Gastroesophageal sphincter (tissue), 4 donors: Measurements from ENCODE around the gene PPP3R2. TPM values are rescaled to one million over a fixed set of nuclear protein-coding genes. Genes with fewer than 3 reads are reported as not detected.

Source experiments
- ATAC-seq: fragments of 150-250 bp; one replicate; pipeline ENCODE4 v1.9.1; 2016; ENCODE audit warnings: mild to moderate bottlenecking, moderate library complexity
- H3K27ac ChIP-seq, 4 donors: fragments of 200-600 bp; sonication (generic) in 3 of 4; 1 replicate in 3 of 4; 2 replicates in 1 of 4; pipeline ENCODE4 v1.5.1; 2016 to 2019
- H3K27me3 ChIP-seq: fragments of 200-600 bp; sonication (generic); one replicate; pipeline ENCODE4 v1.5.1; 2019
- H3K36me3 ChIP-seq, 2 donors: fragments of 200-600 bp; sonication (generic); one replicate each; pipeline ENCODE4 v1.5.1; 2019; ENCODE audit warnings: control low read depth in 1 of 2
- H3K4me1 ChIP-seq, 3 donors: fragments of 200-600 bp; sonication (generic); 1 replicate in 2 of 3; 2 replicates in 1 of 3; pipeline ENCODE4 v1.5.1; 2016 to 2019; ENCODE audit warnings: control low read depth in 2 of 3
- H3K4me3 ChIP-seq, 2 donors: fragments of 200-600 bp; sonication (generic); one replicate each; pipeline ENCODE4 v1.5.1; 2019; ENCODE audit warnings: mild to moderate bottlenecking in 1 of 2, moderate library complexity in 1 of 2
- H3K9me3 ChIP-seq, 3 donors: fragments of 200-600 bp; sonication (generic); one replicate each; pipeline ENCODE4 v1.5.1; 2017 to 2019; ENCODE audit warnings: control low read depth in 2 of 3
- CTCF ChIP-seq, 4 experiments: fragments of 200-600 bp in 2 of 4; fragments of 450-650 bp in 2 of 4; sonication (generic) in 1 of 4; IDR thresholded peaks; one replicate each; pipeline ENCODE4 v1.5.1; 2017 to 2019; ENCODE audit warnings: antibody characterized with exemption in 4 of 4, mild to moderate bottlenecking in 2 of 4, moderate library complexity in 2 of 4
- EP300 ChIP-seq: sonication (generic); formaldehyde crosslinking; IDR thresholded peaks from one replicate; pipeline ENCODE4 v1.6.1; 2017; ENCODE audit warnings: antibody characterized with exemption, mild to moderate bottlenecking
- POLR2A ChIP-seq, 2 donors: fragments of 450-650 bp; IDR thresholded peaks; one replicate each; pipeline ENCODE4 v1.6.1; 2017; ENCODE audit warnings: antibody characterized with exemption in 2 of 2, mild to moderate bottlenecking in 2 of 2, moderate library complexity in 1 of 2
- POLR2AphosphoS5 ChIP-seq: sonication (generic); formaldehyde crosslinking; IDR thresholded peaks from one replicate; pipeline ENCODE4 v1.6.1; 2017; ENCODE audit warnings: antibody characterized with exemption
- WGBS, 2 donors: methylation state at CpG; one replicate each; pipeline ENCODE4 v1.1.5; 2018; ENCODE audit warnings: low coverage in 1 of 2; 5-methylcytosine and 5-hydroxymethylcytosine counted together
- total RNA-seq, 4 donors: library from RNA; depleted of rRNA; stranded (reverse); fragments of >200 nt; gene quantifications; one replicate each; pipeline ENCODE4 v1.1.0, GENCODE V29; 2016

PPP3R2 gene
- total RNA-seq, 4 donors from 2014 or later = not detected

GRCh38 chr9:101587332-101588043 is 7.3 kb downstream of the PPP3R2 start:
- Histone ChIP-seq H3K27ac (no peak overlapping the region), H3K4me1 (no peaks in the 10 kb centered on the region), H3K4me3 (no peak overlapping the region), H3K9me3 (no peaks in the 10 kb centered on the region), H3K27me3 (no peaks in the 10 kb centered on the region), H3K36me3 (no peaks in the 10 kb centered on the region)
- TF ChIP-seq POLR2A (IDR thresholded peaks at IDR 0.05) (no peak), POLR2AphosphoS5 (no peak), EP300 (no peak), CTCF (IDR thresholded peaks at IDR 0.05) (no peak)
- ATAC-seq = no peak
- WGBS, 2 donors = 61 to 64% methylated on average over 4 of the region's 4 CpGs

GRCh38 chr9:101586651-101587050 is 8.1 kb downstream of the PPP3R2 start:
- 86 to 100% methylated on average over 1 to 5 of the region's 5 CpGs for WGBS, 2 donors

GRCh38 chr9:101585740-101586139 is 9.0 kb downstream of the PPP3R2 start:
- Histone ChIP-seq H3K36me3 (no peaks in the 10 kb centered on the region), H3K27ac (no peak overlapping the region), H3K27me3 (no peaks in the 10 kb centered on the region), H3K4me1 (no peaks in the 10 kb centered on the region), H3K9me3 (no peaks in the 10 kb centered on the region), H3K4me3 (no peak overlapping the region)
- ATAC-seq = no peak
- 64 to 84% methylated on average over 2 to 3 of the region's 3 CpGs for WGBS, 2 donors
- TF ChIP-seq EP300 (no peak), POLR2A (IDR thresholded peaks at IDR 0.05) (no peak), CTCF (IDR thresholded peaks at IDR 0.05) (no peak), POLR2AphosphoS5 (no peak)

More at GRCh38 chr9:101586651-101587050, 8.1 kb downstream of the PPP3R2 start:
- ATAC-seq = no peak
- Histone ChIP-seq H3K4me1 (no peaks in the 10 kb centered on the region), H3K4me3 (no peak overlapping the region), H3K27ac (no peak overlapping the region), H3K36me3 (no peaks in the 10 kb centered on the region), H3K27me3 (no peaks in the 10 kb centered on the region), H3K9me3 (no peaks in the 10 kb centered on the region)
- no peak for TF ChIP-seq POLR2A (IDR thresholded peaks at IDR 0.05)
- TF ChIP-seq EP300 = no peak
- TF ChIP-seq CTCF (IDR thresholded peaks at IDR 0.05) = no peak
- TF ChIP-seq POLR2AphosphoS5 = no peak

DNA sequence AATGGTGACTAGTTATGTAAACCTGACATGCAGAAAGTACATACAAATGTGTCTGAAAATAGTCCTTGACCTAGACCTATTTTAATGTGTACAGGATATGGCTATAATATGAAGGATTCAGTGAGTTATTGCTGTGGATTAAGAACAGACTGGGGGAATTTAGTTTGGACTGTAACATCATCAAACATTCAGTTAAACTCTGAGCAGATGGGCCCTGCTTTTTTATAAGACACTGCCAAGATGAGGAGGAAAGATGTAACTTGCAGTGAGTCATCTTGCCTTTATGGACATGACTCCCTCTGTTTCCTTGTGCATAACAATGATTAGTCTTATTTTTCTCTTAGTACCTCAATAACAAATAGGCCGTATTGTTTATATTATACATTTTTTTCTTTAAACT is 12.2 kb downstream of the PPP3R2 start:
- 25% methylated on average over 1 of the region's 1 CpG for WGBS, 2 donors
- TF ChIP-seq POLR2A (IDR thresholded peaks at IDR 0.05) (no peak), CTCF (IDR thresholded peaks at IDR 0.05) (no peak), POLR2AphosphoS5 (no peak), EP300 (no peak)
- no peak for ATAC-seq
- H3K9me3 ChIP-seq = no peaks in the 10 kb centered on the region
- no peak overlapping the region for H3K4me3 ChIP-seq
- H3K36me3 ChIP-seq = no peaks in the 10 kb centered on the region
- H3K27me3 ChIP-seq = no peaks in the 10 kb centered on the region
- no peak overlapping the region for H3K27ac ChIP-seq
- no peaks in the 10 kb centered on the region for H3K4me1 ChIP-seq

DNA sequence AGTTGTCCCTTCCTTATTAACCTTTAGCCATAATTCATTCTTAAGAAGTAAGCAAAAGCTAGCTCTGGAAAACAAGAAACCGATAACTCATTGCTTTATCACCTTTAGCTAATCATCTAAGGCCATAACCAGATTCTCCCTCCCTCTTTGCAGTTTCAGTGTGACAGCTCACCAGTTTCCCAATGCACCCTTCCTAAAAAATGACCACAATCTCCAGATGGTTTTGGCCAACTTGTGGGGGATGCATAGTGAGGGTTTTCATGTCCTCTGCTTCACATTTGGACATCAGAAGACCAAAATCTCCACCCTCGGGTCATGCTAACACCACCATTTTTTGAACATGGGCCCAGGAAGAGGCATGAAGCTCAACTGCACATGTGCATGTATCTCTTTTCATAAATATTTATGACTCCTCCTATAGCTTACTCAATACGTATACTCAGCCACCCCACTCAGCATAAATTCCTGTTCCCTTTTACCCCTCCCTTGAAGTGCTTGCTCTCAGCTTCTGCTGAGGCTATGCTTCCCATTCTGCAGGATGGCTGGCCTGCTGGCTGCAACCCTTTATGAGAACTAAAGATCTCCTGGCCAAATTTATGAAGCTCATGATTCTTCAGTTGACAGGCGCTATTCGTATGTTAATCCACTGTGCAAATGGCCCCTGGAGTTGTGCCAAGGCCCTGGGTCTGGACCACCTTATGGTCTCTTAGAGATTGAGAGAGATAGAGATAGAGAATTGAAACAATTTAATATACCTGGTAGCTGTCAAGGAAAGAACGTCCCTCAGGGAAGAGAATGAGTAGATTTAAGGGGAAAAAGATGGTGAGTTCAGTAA is 14.8 kb downstream of the PPP3R2 start:
- Histone ChIP-seq H3K36me3 (no peaks in the 10 kb centered on the region), H3K4me1 (no peaks in the 10 kb centered on the region), H3K27ac (no peak overlapping the region), H3K27me3 (no peaks in the 10 kb centered on the region), H3K9me3 (no peaks in the 10 kb centered on the region), H3K4me3 (no peak overlapping the region)
- no peak for ATAC-seq
- TF ChIP-seq CTCF (IDR thresholded peaks at IDR 0.05) (no peak), POLR2AphosphoS5 (no peak), POLR2A (IDR thresholded peaks at IDR 0.05) (no peak), EP300 (no peak)
- WGBS, 2 donors = 64 to 86% methylated on average over 4 to 5 of the region's 6 CpGs
